Activated CD8-positive, alpha-beta memory T cell treated with anti-CD3 and anti-CD28 coated beads, Interleukin-2, amount 50 U/mL, for 4 hours (primary cell): ENCODE measurements around the gene P2RX1.

Experiments
- DNase-seq: peaks from one replicate; pipeline ENCODE4 v3.0.0-alpha.2; 2020

The P2RX1 gene

GRCh38 chr17:3852561-3852960 is 63.7 kb downstream of the P2RX1 start:
- DNase-seq = no peak

- no peak for DNase-seq
These were observed 64.7 kb downstream of the P2RX1 start for GRCh38 chr17:3851461-3852100.

GRCh38 chr17:3848229-3848835 is 67.9 kb downstream of the P2RX1 start:
- DNase-seq = no peak

- no peak for DNase-seq
These were observed 69.0 kb downstream of the P2RX1 start for GRCh38 chr17:3847165-3847670.
